Measurements from ENCODE around the gene SHROOM3.

SHROOM3 gene

GRCh38 chr4:76624931-76625715 lies 190.1 kb downstream of the SHROOM3 start:
- no peak for DNase-seq (ENCODE audit: low read depth in 2 of 2)

- no peak for DNase-seq (ENCODE audit: low read depth in 2 of 2)
These were observed 191.8 kb downstream of the SHROOM3 start for GRCh38 chr4:76626686-76627465.

- no peak for DNase-seq (ENCODE audit: low read depth in 2 of 2)
These were observed 193.2 kb downstream of the SHROOM3 start for GRCh38 chr4:76628251-76628650.

- DNase-seq (ENCODE audit: low read depth in 2 of 2), result no peak
These were observed 195.7 kb downstream of the SHROOM3 start for GRCh38 chr4:76630741-76631140.

GRCh38 chr4:76634220-76634619 lies 199.2 kb downstream of the SHROOM3 start:
- no peak for DNase-seq (ENCODE audit: low read depth in 2 of 2)

GRCh38 chr4:76637712-76638361 lies 202.8 kb downstream of the SHROOM3 start:
- no peak for DNase-seq (ENCODE audit: low read depth in 2 of 2)

GRCh38 chr4:76639288-76639687 lies 204.3 kb downstream of the SHROOM3 start:
- no peak for DNase-seq (ENCODE audit: low read depth in 2 of 2)

GRCh38 chr4:76640353-76640910 lies 205.4 kb downstream of the SHROOM3 start:
- no peak for DNase-seq (ENCODE audit: low read depth in 2 of 2)

GRCh38 chr4:76641351-76641750 lies 206.3 kb downstream of the SHROOM3 start:
- no peak for DNase-seq (ENCODE audit: low read depth in 2 of 2)

GRCh38 chr4:76641758-76642157 lies 206.7 kb downstream of the SHROOM3 start:
- DNase-seq (ENCODE audit: low read depth in 2 of 2), result no peak

- DNase-seq (ENCODE audit: low read depth in 2 of 2), result no peak
These were observed 209.9 kb downstream of the SHROOM3 start for GRCh38 chr4:76644831-76645485.

- no peak for DNase-seq (ENCODE audit: low read depth in 2 of 2)
These were observed 214.1 kb downstream of the SHROOM3 start for GRCh38 chr4:76649086-76649485.

GRCh38 chr4:76651616-76652015 lies 216.6 kb downstream of the SHROOM3 start:
- DNase-seq (ENCODE audit: low read depth in 2 of 2), result no peak

- DNase-seq (ENCODE audit: low read depth in 2 of 2), result no peak
These were observed 217.4 kb downstream of the SHROOM3 start for GRCh38 chr4:76652389-76652788.

- no peak for DNase-seq (ENCODE audit: low read depth in 2 of 2)
These were observed 219.1 kb downstream of the SHROOM3 start for GRCh38 chr4:76654084-76654483.

- no peak for DNase-seq (ENCODE audit: low read depth in 2 of 2)
These were observed 219.8 kb downstream of the SHROOM3 start for GRCh38 chr4:76654791-76655190.

GRCh38 chr4:76655566-76656479 lies 220.8 kb downstream of the SHROOM3 start:
- no peak for DNase-seq (ENCODE audit: low read depth in 2 of 2)

- DNase-seq (ENCODE audit: low read depth in 2 of 2), result no peak
These were observed 222.4 kb downstream of the SHROOM3 start for GRCh38 chr4:76657443-76657842.

- DNase-seq (ENCODE audit: low read depth in 2 of 2), result no peak
These were observed 223.4 kb downstream of the SHROOM3 start for GRCh38 chr4:76658231-76659102.

- DNase-seq (ENCODE audit: low read depth in 2 of 2), result no peak
These were observed 224.1 kb downstream of the SHROOM3 start for GRCh38 chr4:76659103-76659490.

Data from stimulated activated CD4-positive, alpha-beta T cell treated with anti-CD3 and anti-CD28 coated beads, Interleukin-15, amount 100 ng/mL, for 48 hours (primary cell).